Right lobe of liver (tissue), 6 donors: ENCODE results near the gene OTC. TPM values are rescaled to one million over a fixed set of nuclear protein-coding genes. Genes with fewer than 3 reads are reported as not detected.

Experiments used
- ATAC-seq, 4 donors: fragments of 200-7000 bp; cut with Tn5 transposase; one replicate each; pipeline ENCODE4 v1.9.1; 2020; ENCODE audit warnings: mild to moderate bottlenecking in 4 of 4, moderate library complexity in 4 of 4
- DNase-seq, 3 donors: peaks; one replicate each; pipeline ENCODE4 v3.0.0-alpha.2; 2020
- H3K27ac ChIP-seq, 3 donors: fragments of 200-600 bp; one replicate each; pipeline ENCODE4 v1.8.0; 2022
- H3K27me3 ChIP-seq, 2 donors: fragments of 200-600 bp; one replicate each; pipeline ENCODE4 v1.8.0; 2022
- H3K36me3 ChIP-seq, 4 donors: fragments of 200-600 bp; sonication (generic) in 1 of 4; one replicate each; pipeline versions ENCODE4 v1.5.1 to v1.8.0; 2017 to 2022; ENCODE audit warnings: control low read depth in 1 of 4
- H3K4me1 ChIP-seq, 4 donors: fragments of 200-600 bp; sonication (generic) in 1 of 4; one replicate each; pipeline versions ENCODE4 v1.5.1 to v1.8.0; 2017 to 2022; ENCODE audit warnings: control low read depth in 1 of 4
- H3K4me3 ChIP-seq, 3 donors: fragments of 200-600 bp; one replicate each; pipeline ENCODE4 v1.8.0; 2022
- H3K9me3 ChIP-seq, 4 donors: fragments of 200-600 bp; sonication (generic) in 1 of 4; one replicate each; pipeline versions ENCODE4 v1.5.1 to v1.8.0; 2017 to 2022; ENCODE audit warnings: control low read depth in 1 of 4
- CTCF ChIP-seq, 4 donors: fragments of 200-600 bp in 3 of 4; fragments of 450-650 bp in 1 of 4; IDR thresholded peaks; one replicate each; pipeline versions ENCODE4 v1.5.1 to v1.8.0; 2016 to 2022; ENCODE audit warnings: antibody characterized with exemption in 4 of 4, mild to moderate bottlenecking in 2 of 4
- POLR2A ChIP-seq: fragments of 450-650 bp; IDR thresholded peaks from one replicate; pipeline ENCODE4 v1.6.1; 2017; ENCODE audit warnings: antibody characterized with exemption, mild to moderate bottlenecking
- WGBS: methylation state at CpG from one replicate; pipeline ENCODE4 v1.1.6; 2018; ENCODE audit warnings: low coverage, low lambda C conversion rate; ENCODE audit not compliant: insufficient coverage; ENCODE audit errors: missing lambda C conversion rate; 5-methylcytosine and 5-hydroxymethylcytosine counted together
- intact Hi-C, 2 donors: fragments of 100-400 bp; cut with DNase I; formaldehyde crosslinking; loops; one replicate each; pipeline versions ENCODE4 v1.11.2 to v1.14.1; 2022
- total RNA-seq, 6 experiments: library from RNA; depleted of rRNA in 2 of 6; stranded (reverse); fragments of >200 nt in 2 of 6; fragmentation: NEBNext Ultra II Directional in 3 of 6; extraction: Animal tissue kit (Norgen Biotek cat#: 25700) in 3 of 6; gene quantifications; one replicate each; pipeline versions ENCODE4 v1.1.0 to v1.2.4, GENCODE V29; 2016 to 2023
- donor health status: DM: no; HTN: yes; CAD: no.
- donor health status: DM: no; HTN: no; CAD: no.
- donor health status: DM: no; HTN: no; CAD: no.
- donor health status: DM: no; HTN: yes; CAD: no.
- donor health status: DM: no; HTN: yes; CAD: no.

Gene OTC
- total RNA-seq, 6 experiments from 2014 or later, result 84.6 to 212 (median 95.5) TPM

GRCh38 chrX:38346150-38346549, 6.3 kb upstream of the OTC start:
- no peak for ATAC-seq
- Histone ChIP-seq H3K9me3 (no peaks in the 10 kb centered on the region), H3K4me3 (no peak overlapping the region), H3K27ac (no peak overlapping the region), H3K36me3 (no peaks in the 10 kb centered on the region), H3K27me3 (no peaks in the 10 kb centered on the region), H3K4me1 (peaks cover 0 to 6% (median 0%) of the 10 kb centered on the region in 4 donors)
- intact Hi-C loops, result no loop called here
- no peak for DNase-seq
- WGBS, result 39% methylated on average over 5 of the region's 5 CpGs
- TF ChIP-seq CTCF (IDR thresholded peaks at IDR 0.05) (no peak), POLR2A (no peak)

GRCh38 chrX:38347136-38347535, 5.3 kb upstream of the OTC start:
- 72% methylated on average over 2 of the region's 2 CpGs for WGBS
- no peak overlapping the region for H3K27ac ChIP-seq
- no peaks in the 10 kb centered on the region for H3K36me3 ChIP-seq
- intact Hi-C loops, result no loop called here
- DNase-seq (no peak), ATAC-seq (peak in 3 of 4 donors; percentile 18 to 66 (median 46))
- no peaks in the 10 kb centered on the region for H3K27me3 ChIP-seq
- H3K9me3 ChIP-seq, result no peaks in the 10 kb centered on the region
- peaks cover 0 to 11% (median 0%) of the 10 kb centered on the region in 4 donors for H3K4me1 ChIP-seq
- TF ChIP-seq POLR2A (no peak), CTCF (IDR thresholded peaks at IDR 0.05) (no peak)
- H3K4me3 ChIP-seq, result no peak overlapping the region

- peak overlapping the region; percentile 28 to 61 (median 29) for H3K27ac ChIP-seq
- no peak for DNase-seq
- WGBS, result 44% methylated on average over 3 of the region's 3 CpGs
- no peak for TF ChIP-seq POLR2A
- no peak for TF ChIP-seq CTCF (IDR thresholded peaks at IDR 0.05)
- H3K36me3 ChIP-seq, result no peaks in the 10 kb centered on the region
- no peak overlapping the region for H3K4me3 ChIP-seq
- no peaks in the 10 kb centered on the region for H3K9me3 ChIP-seq
- intact Hi-C loops, result no loop called here
- H3K4me1 ChIP-seq, result peaks cover 0 to 6% (median 0%) of the 10 kb centered on the region in 4 donors
- ATAC-seq, result peak; percentile 30 to 63 (median 38)
- no peaks in the 10 kb centered on the region for H3K27me3 ChIP-seq
These were observed 1.1 kb upstream of the OTC start for GRCh38 chrX:38351346-38351745.

- H3K4me1 ChIP-seq, result peaks cover 0 to 6% (median 0%) of the 10 kb centered on the region in 4 donors
- no peaks in the 10 kb centered on the region for H3K9me3 ChIP-seq
- TF ChIP-seq CTCF (IDR thresholded peaks at IDR 0.05) (no peak), POLR2A (no peak)
- ATAC-seq, result no peak
- 61% methylated on average over 7 of the region's 8 CpGs for WGBS
- intact Hi-C loops, result no loop called here
- no peaks in the 10 kb centered on the region for H3K36me3 ChIP-seq
- no peak overlapping the region for H3K4me3 ChIP-seq
- no peak for DNase-seq
- H3K27me3 ChIP-seq, result no peaks in the 10 kb centered on the region
- H3K27ac ChIP-seq, result peak overlapping the region; percentile 17 to 30 (median 20)
These were observed 4.0 kb downstream of the OTC start for GRCh38 chrX:38356401-38356800.
